ENCODE measurements around the gene ZFP36L1. TPM values are rescaled to one million over a fixed set of nuclear protein-coding genes. Genes with fewer than 3 reads are reported as not detected.

The ZFP36L1 gene
- polyA plus RNA-seq, 1 donor: 199 TPM

- WGBS (ENCODE audit: insufficient coverage, low lambda C conversion rate): no CpG with 5 or more reads among the region's 5 CpGs
- peak overlapping the region; percentile 93 for H3K27ac ChIP-seq (ENCODE audit: low read length)
These were observed 3.7 kb upstream of the ZFP36L1 start for GRCh38 chr14:68796418-68797101.

GRCh38 chr14:68795597-68796417 lies 2.9 kb upstream of the ZFP36L1 start:
- peak overlapping the region; percentile 84 for H3K4me3 ChIP-seq (ENCODE audit: low read length)
- no peaks in the 10 kb centered on the region for H3K27me3 ChIP-seq (ENCODE audit: control insufficient read depth, insufficient read depth, low read length)
- peaks cover 8% of the 10 kb centered on the region for H3K4me1 ChIP-seq (ENCODE audit: control insufficient read depth, insufficient read depth, low read length)
- no CpG with 5 or more reads among the region's 70 CpGs for WGBS (ENCODE audit: insufficient coverage, low lambda C conversion rate)
- H3K9me3 ChIP-seq (ENCODE audit: control insufficient read depth, low read depth, low read length): no peaks in the 10 kb centered on the region
- H3K27ac ChIP-seq (ENCODE audit: low read length): peak overlapping the region; percentile 93
- DNase-seq: peak; percentile 78 to 94
- peaks cover 3% of the 10 kb centered on the region for H3K36me3 ChIP-seq (ENCODE audit: control insufficient read depth, insufficient read depth, low read length)

More at GRCh38 chr14:68796418-68797101, 3.7 kb upstream of the ZFP36L1 start:
- peaks cover 4% of the 10 kb centered on the region for H3K9me3 ChIP-seq (ENCODE audit: control insufficient read depth, low read depth, low read length)
- H3K4me1 ChIP-seq (ENCODE audit: control insufficient read depth, insufficient read depth, low read length): peaks cover 8% of the 10 kb centered on the region
- DNase-seq: peak in 1 of 2 donors; percentile 3
- no peaks in the 10 kb centered on the region for H3K36me3 ChIP-seq (ENCODE audit: control insufficient read depth, insufficient read depth, low read length)
- peak overlapping the region; percentile 84 for H3K4me3 ChIP-seq (ENCODE audit: low read length)
- H3K27me3 ChIP-seq (ENCODE audit: control insufficient read depth, insufficient read depth, low read length): no peaks in the 10 kb centered on the region

GRCh38 chr14:68794851-68795596 lies 2.2 kb upstream of the ZFP36L1 start:
- DNase-seq: peak in 1 of 2 donors; percentile 69
- no peaks in the 10 kb centered on the region for H3K27me3 ChIP-seq (ENCODE audit: control insufficient read depth, insufficient read depth, low read length)
- WGBS (ENCODE audit: insufficient coverage, low lambda C conversion rate): 0% methylated on average over 1 of the region's 36 CpGs

GRCh38 chr14:68794130-68794850 lies 1.4 kb upstream of the ZFP36L1 start:
- DNase-seq: peak; percentile 87 to 90
- peaks cover 13% of the 10 kb centered on the region for H3K4me1 ChIP-seq (ENCODE audit: control insufficient read depth, insufficient read depth, low read length)
- WGBS (ENCODE audit: insufficient coverage, low lambda C conversion rate): 0% methylated on average over 2 of the region's 41 CpGs
- peak overlapping the region; percentile 84 for H3K4me3 ChIP-seq (ENCODE audit: low read length)
- H3K9me3 ChIP-seq (ENCODE audit: control insufficient read depth, low read depth, low read length): no peaks in the 10 kb centered on the region
- H3K27ac ChIP-seq (ENCODE audit: low read length): peak overlapping the region; percentile 93
- no peaks in the 10 kb centered on the region for H3K27me3 ChIP-seq (ENCODE audit: control insufficient read depth, insufficient read depth, low read length)
- peaks cover 16% of the 10 kb centered on the region for H3K36me3 ChIP-seq (ENCODE audit: control insufficient read depth, insufficient read depth, low read length)

More at GRCh38 chr14:68794851-68795596, 2.2 kb upstream of the ZFP36L1 start:
- Histone ChIP-seq H3K4me1 (ENCODE audit: control insufficient read depth, insufficient read depth, low read length) (peaks cover 8% of the 10 kb centered on the region), H3K36me3 (ENCODE audit: control insufficient read depth, insufficient read depth, low read length) (peaks cover 9% of the 10 kb centered on the region), H3K4me3 (ENCODE audit: low read length) (peak overlapping the region; percentile 84), H3K27ac (ENCODE audit: low read length) (peak overlapping the region; percentile 93), H3K9me3 (ENCODE audit: control insufficient read depth, low read depth, low read length) (no peaks in the 10 kb centered on the region)

GRCh38 chr14:68793734-68794129 lies 865 bp upstream of the ZFP36L1 start:
- H3K4me3 ChIP-seq (ENCODE audit: low read length): peak overlapping the region; percentile 84
- peaks cover 13% of the 10 kb centered on the region for H3K4me1 ChIP-seq (ENCODE audit: control insufficient read depth, insufficient read depth, low read length)
- peaks cover 20% of the 10 kb centered on the region for H3K36me3 ChIP-seq (ENCODE audit: control insufficient read depth, insufficient read depth, low read length)
- H3K9me3 ChIP-seq (ENCODE audit: control insufficient read depth, low read depth, low read length): no peaks in the 10 kb centered on the region
- H3K27ac ChIP-seq (ENCODE audit: low read length): peak overlapping the region; percentile 93
- 0% methylated on average over 6 of the region's 33 CpGs for WGBS (ENCODE audit: insufficient coverage, low lambda C conversion rate)
- no peak for DNase-seq
- H3K27me3 ChIP-seq (ENCODE audit: control insufficient read depth, insufficient read depth, low read length): no peaks in the 10 kb centered on the region

- H3K27me3 ChIP-seq (ENCODE audit: control insufficient read depth, insufficient read depth, low read length): no peaks in the 10 kb centered on the region
- no peaks in the 10 kb centered on the region for H3K9me3 ChIP-seq (ENCODE audit: control insufficient read depth, low read depth, low read length)
- peak overlapping the region; percentile 84 for H3K4me3 ChIP-seq (ENCODE audit: low read length)
- H3K36me3 ChIP-seq (ENCODE audit: control insufficient read depth, insufficient read depth, low read length): peaks cover 25% of the 10 kb centered on the region
- H3K27ac ChIP-seq (ENCODE audit: low read length): peak overlapping the region; percentile 93
- no CpG with 5 or more reads among the region's 13 CpGs for WGBS (ENCODE audit: insufficient coverage, low lambda C conversion rate)
- DNase-seq: no peak
- H3K4me1 ChIP-seq (ENCODE audit: control insufficient read depth, insufficient read depth, low read length): peaks cover 16% of the 10 kb centered on the region
These were observed 239 bp downstream of the ZFP36L1 start for GRCh38 chr14:68792678-68792978.

- peaks cover 21% of the 10 kb centered on the region for H3K4me1 ChIP-seq (ENCODE audit: control insufficient read depth, insufficient read depth, low read length)
- H3K4me3 ChIP-seq (ENCODE audit: low read length): peak overlapping the region; percentile 84
- no peaks in the 10 kb centered on the region for H3K27me3 ChIP-seq (ENCODE audit: control insufficient read depth, insufficient read depth, low read length)
- no CpG with 5 or more reads among the region's 33 CpGs for WGBS (ENCODE audit: insufficient coverage, low lambda C conversion rate)
- H3K36me3 ChIP-seq (ENCODE audit: control insufficient read depth, insufficient read depth, low read length): peaks cover 30% of the 10 kb centered on the region
- peak in 1 of 2 donors; percentile 36 for DNase-seq
- no peaks in the 10 kb centered on the region for H3K9me3 ChIP-seq (ENCODE audit: control insufficient read depth, low read depth, low read length)
- peak overlapping the region; percentile 93 for H3K27ac ChIP-seq (ENCODE audit: low read length)
These were observed 777 bp downstream of the ZFP36L1 start for GRCh38 chr14:68791902-68792677.

GRCh38 chr14:68791078-68791901 lies 1.6 kb downstream of the ZFP36L1 start:
- Histone ChIP-seq H3K9me3 (ENCODE audit: control insufficient read depth, low read depth, low read length) (no peaks in the 10 kb centered on the region), H3K4me3 (ENCODE audit: low read length) (peak overlapping the region; percentile 84), H3K27ac (ENCODE audit: low read length) (peak overlapping the region; percentile 93), H3K27me3 (ENCODE audit: control insufficient read depth, insufficient read depth, low read length) (no peaks in the 10 kb centered on the region), H3K36me3 (ENCODE audit: control insufficient read depth, insufficient read depth, low read length) (peaks cover 38% of the 10 kb centered on the region), H3K4me1 (ENCODE audit: control insufficient read depth, insufficient read depth, low read length) (peaks cover 26% of the 10 kb centered on the region)
- WGBS (ENCODE audit: insufficient coverage, low lambda C conversion rate): 2% methylated on average over 5 of the region's 15 CpGs
- DNase-seq: peak in 1 of 2 donors; percentile 70

- Histone ChIP-seq H3K9me3 (ENCODE audit: control insufficient read depth, low read depth, low read length) (no peaks in the 10 kb centered on the region), H3K27me3 (ENCODE audit: control insufficient read depth, insufficient read depth, low read length) (no peaks in the 10 kb centered on the region), H3K4me1 (ENCODE audit: control insufficient read depth, insufficient read depth, low read length) (peaks cover 30% of the 10 kb centered on the region), H3K4me3 (ENCODE audit: low read length) (peak overlapping the region; percentile 84), H3K36me3 (ENCODE audit: control insufficient read depth, insufficient read depth, low read length) (peaks cover 39% of the 10 kb centered on the region), H3K27ac (ENCODE audit: low read length) (peak overlapping the region; percentile 93)
- DNase-seq: peak in 1 of 2 donors; percentile 53
- no CpG with 5 or more reads among the region's 8 CpGs for WGBS (ENCODE audit: insufficient coverage, low lambda C conversion rate)
These were observed 2.2 kb downstream of the ZFP36L1 start for GRCh38 chr14:68790644-68791077.

Data from large intestine (tissue), 3 donors.